Esophagus (tissue), 2 donors: ENCODE measurements around the gene TMCC3. TPM values are rescaled to one million over a fixed set of nuclear protein-coding genes. Genes with fewer than 3 reads are reported as not detected.
"Not testable (repeated sequence)": the region's sequence is repeated elsewhere in the genome, so short reads cannot be mapped to it uniquely, and the experiment has no call there.

Experiments used
- H3K27ac ChIP-seq, 2 donors: one replicate each; pipeline ENCODE4 v1.5.1; 2013; ENCODE audit warnings: low read depth in 2 of 2, mild to moderate bottlenecking in 2 of 2, inconsistent platforms in 1 of 2, low read length in 1 of 2, moderate library complexity in 1 of 2
- H3K27me3 ChIP-seq, 2 donors: one replicate each; pipeline ENCODE4 v1.6.1; 2013; ENCODE audit warnings: low read length in 2 of 2, control low read depth in 1 of 2, mild to moderate bottlenecking in 1 of 2; ENCODE audit not compliant: insufficient read depth in 2 of 2, control insufficient read depth in 1 of 2
- H3K36me3 ChIP-seq, 2 donors: one replicate each; pipeline ENCODE4 v1.6.1; 2013; ENCODE audit warnings: low read length in 1 of 2; ENCODE audit not compliant: control insufficient read depth in 2 of 2, insufficient read depth in 2 of 2
- H3K4me1 ChIP-seq, 2 donors: one replicate each; pipeline ENCODE4 v1.6.1; 2013; ENCODE audit warnings: low read length in 1 of 2; ENCODE audit not compliant: control insufficient read depth in 2 of 2, insufficient read depth in 2 of 2
- H3K4me3 ChIP-seq, 2 donors: one replicate each; pipeline ENCODE4 v1.5.1; 2013; ENCODE audit warnings: low read length in 2 of 2, mild to moderate bottlenecking in 2 of 2, low read depth in 1 of 2, moderate library complexity in 1 of 2
- H3K9me3 ChIP-seq, 2 donors: one replicate each; pipeline ENCODE4 v1.6.1; 2013; ENCODE audit warnings: mild to moderate bottlenecking in 2 of 2, low read depth in 1 of 2, low read length in 1 of 2, moderate library complexity in 1 of 2; ENCODE audit not compliant: control insufficient read depth in 2 of 2, insufficient read depth in 1 of 2
- WGBS, 2 donors: extraction: QIAGEN DNeasy Blood & Tissue Kit; methylation state at CpG; one replicate each; pipeline ENCODE4 v1.1.7; 2013; 5-methylcytosine and 5-hydroxymethylcytosine counted together
- polyA plus RNA-seq, 2 donors: library from polyadenylated mRNA; stranded (reverse); fragments of 200-250 nt; gene quantifications; one replicate each; pipeline ENCODE4 v1.2.3, GENCODE V29; 2013
- donor health status: healthy with polysubstance abuse.
- donor health status: Bipolar disorder and iron deficiency.

The TMCC3 gene
- polyA plus RNA-seq, 2 donors, result 2.5 to 3.0 TPM

GRCh38 chr12:94615260-94616181 lies 34.8 kb downstream of the TMCC3 start:
- no peaks in the 10 kb centered on the region for H3K9me3 ChIP-seq
- H3K36me3 ChIP-seq, result no peaks in the 10 kb centered on the region
- 23 to 26% methylated on average over 14 of the region's 14 CpGs for WGBS, 2 donors
- H3K27ac ChIP-seq, result peak overlapping the region; percentile 58 to 72
- no peaks in the 10 kb centered on the region for H3K27me3 ChIP-seq
- H3K4me3 ChIP-seq, result peak overlapping the region in 1 of 2 donors; percentile 20
- peaks cover 2 to 11% of the 10 kb centered on the region in 2 donors for H3K4me1 ChIP-seq

GRCh38 chr12:94614288-94614721 lies 36.1 kb downstream of the TMCC3 start:
- H3K4me3 ChIP-seq, result no peak overlapping the region
- WGBS, 2 donors, result 78% methylated on average over 3 of the region's 3 CpGs
- no peaks in the 10 kb centered on the region for H3K27me3 ChIP-seq
- H3K36me3 ChIP-seq, result no peaks in the 10 kb centered on the region
- no peak overlapping the region for H3K27ac ChIP-seq
- H3K4me1 ChIP-seq, result peaks cover 2 to 11% of the 10 kb centered on the region in 2 donors
- no peaks in the 10 kb centered on the region for H3K9me3 ChIP-seq

- H3K4me1 ChIP-seq, result peaks cover 0 to 2% of the 10 kb centered on the region in 2 donors
- 66 to 68% methylated on average over 5 of the region's 5 CpGs for WGBS, 2 donors
- H3K27ac ChIP-seq, result peak overlapping the region in 1 of 2 donors; percentile 9
- H3K27me3 ChIP-seq, result no peaks in the 10 kb centered on the region
- H3K9me3 ChIP-seq, result peaks cover 0 to 2% of the 10 kb centered on the region in 2 donors
- no peak overlapping the region for H3K4me3 ChIP-seq
- no peaks in the 10 kb centered on the region for H3K36me3 ChIP-seq
Measured at GRCh38 chr12:94609917-94610443, 40.4 kb downstream of the TMCC3 start.

- H3K4me3 ChIP-seq, result not testable (repeated sequence)
Measured at GRCh38 chr12:94606810-94607209, 43.5 kb downstream of the TMCC3 start.

GRCh38 chr12:94604366-94604698 lies 46.0 kb downstream of the TMCC3 start:
- H3K27ac ChIP-seq, result no peak overlapping the region
- no peaks in the 10 kb centered on the region for H3K27me3 ChIP-seq
- peaks cover 2 to 3% of the 10 kb centered on the region in 2 donors for H3K4me1 ChIP-seq
- 67 to 71% methylated on average over 3 of the region's 3 CpGs for WGBS, 2 donors
- no peaks in the 10 kb centered on the region for H3K36me3 ChIP-seq
- H3K9me3 ChIP-seq, result peaks cover 0 to 2% of the 10 kb centered on the region in 2 donors
- no peak overlapping the region for H3K4me3 ChIP-seq

More at GRCh38 chr12:94606810-94607209, 43.5 kb downstream of the TMCC3 start:
- not testable (repeated sequence) for H3K36me3 ChIP-seq, H3K4me1 ChIP-seq, H3K27me3 ChIP-seq, H3K9me3 ChIP-seq, H3K27ac ChIP-seq
- WGBS, 2 donors, result 90 to 93% methylated on average over 6 of the region's 6 CpGs

- WGBS, 2 donors, result 60 to 71% methylated on average over 7 of the region's 7 CpGs
- Histone ChIP-seq H3K27me3 (no peaks in the 10 kb centered on the region), H3K4me1 (peaks cover 2 to 3% of the 10 kb centered on the region in 2 donors), H3K36me3 (no peaks in the 10 kb centered on the region), H3K27ac (no peak overlapping the region), H3K4me3 (no peak overlapping the region), H3K9me3 (peaks cover 0 to 2% of the 10 kb centered on the region in 2 donors)
Measured at GRCh38 chr12:94603434-94604365, 46.7 kb downstream of the TMCC3 start.

GRCh38 chr12:94602024-94602423 lies 48.3 kb downstream of the TMCC3 start:
- peaks cover 0 to 3% of the 10 kb centered on the region in 2 donors for H3K4me1 ChIP-seq
- no peak overlapping the region for H3K4me3 ChIP-seq
- H3K27ac ChIP-seq, result no peak overlapping the region
- no peaks in the 10 kb centered on the region for H3K27me3 ChIP-seq
- WGBS, 2 donors, result 52 to 58% methylated on average over 4 of the region's 4 CpGs
- no peaks in the 10 kb centered on the region for H3K9me3 ChIP-seq
- no peaks in the 10 kb centered on the region for H3K36me3 ChIP-seq

GRCh38 chr12:94601307-94601706 lies 49.0 kb downstream of the TMCC3 start:
- 77 to 84% methylated on average over 5 of the region's 5 CpGs for WGBS, 2 donors
- H3K9me3 ChIP-seq, H3K4me1 ChIP-seq, H3K27me3 ChIP-seq, H3K4me3 ChIP-seq, H3K36me3 ChIP-seq: not testable (repeated sequence)
- H3K27ac ChIP-seq, result peak overlapping the region in 1 of 2 donors; percentile 55

- Histone ChIP-seq H3K27me3 (no peaks in the 10 kb centered on the region), H3K9me3 (no peaks in the 10 kb centered on the region), H3K27ac (no peak overlapping the region), H3K4me1 (peaks cover 0 to 3% of the 10 kb centered on the region in 2 donors), H3K4me3 (no peak overlapping the region), H3K36me3 (no peaks in the 10 kb centered on the region)
- 83 to 87% methylated on average over 4 of the region's 4 CpGs for WGBS, 2 donors
Measured at GRCh38 chr12:94599189-94599588, 51.2 kb downstream of the TMCC3 start.
